K562 (cell line): Measurements from ENCODE around the gene KCNK18. TPM values are rescaled to one million over a fixed set of nuclear protein-coding genes. Genes with fewer than 3 reads are reported as not detected.

Source experiments
- ATAC-seq: fragments of 200-7000 bp; cut with Tn5 transposase; 3 replicates; pipeline ENCODE4 v1.9.1; 2020; ENCODE audit warnings: moderate library complexity
- BruUV-seq: library from RNA; stranded (reverse); fragments of 400-500 nt; replicated peaks from 2 replicates; lab custom pipeline; 2021; lab: Mats Ljungman, UMichigan
- CTCF ChIA-PET: fragments of 300-600 bp; formaldehyde crosslinking; extraction: SDS; loops from one replicate; lab custom pipeline; 2021; ENCODE audit warnings: low intra/inter-chr PET ratio; lab: Yijun Ruan, JAX
- POLR2A ChIA-PET: fragments of 300-600, 350-650 bp; sonication (Branson Sonifier 250); formaldehyde crosslinking; extraction: SDS; loops from one replicate; lab custom pipeline; 2021; ENCODE audit warnings: antibody characterized with exemption, inconsistent platforms; lab: Yijun Ruan, JAX
- DNase-seq, 4 experiments: peaks; one replicate each; pipeline versions ENCODE4 v3.0.0 to v3.0.0-alpha.2; 2011 to 2018; ENCODE audit warnings: low spot score in 3 of 4, mixed read lengths in 3 of 4; ENCODE audit errors: extremely low read depth in 1 of 4
- FAIRE-seq: peaks from 2 replicates; lab custom pipeline; 2011; peaks lifted over from hg19 to GRCh38; lab: Jason Lieb, UNC
- H2AFZ ChIP-seq: 2 replicates; pipeline ENCODE4 v1.6.0; 2011; ENCODE audit warnings: low read depth, low read length, control low read depth, inconsistent platforms
- H3K27ac ChIP-seq: fragments of 200-600 bp; 3 replicates; pipeline ENCODE4 v1.8.0; 2011; ENCODE audit warnings: low read depth, mild to moderate bottlenecking, control low read depth, inconsistent platforms, low read length, moderate library complexity, mixed read lengths; ENCODE audit errors: extremely low read depth
- H3K27me3 ChIP-seq, 2 experiments: fragments of 300-600 bp in 1 of 2; 2 replicates in 1 of 2; 3 replicates in 1 of 2; pipeline versions ENCODE4 v1.6.0 to v1.8.0; 2011; ENCODE audit warnings: inconsistent platforms in 2 of 2, low read length in 2 of 2, mild to moderate bottlenecking in 1 of 2, mixed read lengths in 1 of 2, moderate library complexity in 1 of 2; ENCODE audit not compliant: control insufficient read depth in 2 of 2, insufficient read depth in 2 of 2
- H3K36me3 ChIP-seq: fragments of 300-600 bp; 3 replicates; pipeline ENCODE4 v1.8.0; 2011; ENCODE audit warnings: mild to moderate bottlenecking, low read length, inconsistent platforms; ENCODE audit not compliant: control insufficient read depth, insufficient read depth
- H3K4me1 ChIP-seq, 2 experiments: fragments of 200-600 bp in 1 of 2; replicated peaks in 1 of 2; 2 replicates in 1 of 2; 3 replicates in 1 of 2; pipeline versions ENCODE4 v1.5.1 to v1.8.0; 2011; ENCODE audit warnings: inconsistent platforms in 2 of 2, low read length in 2 of 2, mild to moderate bottlenecking in 1 of 2, mixed read lengths in 1 of 2, moderate library complexity in 1 of 2; ENCODE audit not compliant: control insufficient read depth in 2 of 2, insufficient read depth in 2 of 2
- H3K4me2 ChIP-seq: 2 replicates; pipeline ENCODE4 v1.6.1; 2011; ENCODE audit warnings: low read length, control low read depth, inconsistent platforms, mixed read lengths; ENCODE audit not compliant: insufficient read depth
- H3K4me3 ChIP-seq: fragments of 200-600 bp; sonication (generic), shearing (Covaris generic); 2 replicates; pipeline ENCODE4 v1.5.1; 2016; ENCODE audit warnings: control low read depth, inconsistent platforms
- H3K79me2 ChIP-seq: fragments of 200-600 bp; 3 replicates; pipeline ENCODE4 v1.8.0; 2011; ENCODE audit warnings: low read length, inconsistent platforms; ENCODE audit not compliant: control insufficient read depth, insufficient read depth
- H3K9ac ChIP-seq, 2 experiments: 2 replicates each; pipeline versions ENCODE4 v1.6.0 to v1.6.1; 2011; ENCODE audit warnings: low read depth in 2 of 2, low read length in 2 of 2, control low read depth in 1 of 2, inconsistent platforms in 1 of 2, mild to moderate bottlenecking in 1 of 2, mixed read lengths in 1 of 2; ENCODE audit not compliant: insufficient read depth in 1 of 2
- H3K9me1 ChIP-seq: one replicate; pipeline ENCODE4 v1.6.0; 2011; ENCODE audit warnings: inconsistent platforms, mild to moderate bottlenecking, low read length, moderate library complexity; ENCODE audit not compliant: control insufficient read depth, insufficient read depth
- H3K9me3 ChIP-seq: replicated peaks from 2 replicates; pipeline ENCODE4 v1.5.1; 2011; ENCODE audit warnings: low read depth, low read length, inconsistent platforms; ENCODE audit not compliant: control insufficient read depth, insufficient read depth
- H4K20me1 ChIP-seq: replicated peaks from 2 replicates; pipeline ENCODE4 v1.6.1; 2011; ENCODE audit warnings: low read length, inconsistent platforms, mixed read lengths; ENCODE audit not compliant: control insufficient read depth, insufficient read depth
- DMBX1 ChIP-seq: fragments of 250-450 bp; sonication (Bioruptor Pico); IDR thresholded peaks from 2 replicates; pipeline ENCODE4 v1.8.0; 2022; ENCODE audit warnings: inconsistent platforms, mild to moderate bottlenecking, moderate library complexity, borderline replicate concordance
- NCOA6 ChIP-seq: fragments of 450-650 bp; IDR thresholded peaks from 2 replicates; pipeline ENCODE4 v1.6.1; 2017; ENCODE audit warnings: mild to moderate bottlenecking
- SETDB1 ChIP-seq: IDR thresholded peaks from one replicate; pipeline ENCODE4 v1.6.1; 2012; ENCODE audit warnings: low read length, control low read depth, inconsistent platforms
- ZHX1 ChIP-seq: fragments of 150-350 bp; conservative IDR thresholded peaks from 2 replicates; pipeline ENCODE4 v1.6.1; 2014; ENCODE audit warnings: low read length
- ZNF146 ChIP-seq: IDR thresholded peaks from one replicate; pipeline ENCODE4 v1.6.1; 2018; ENCODE audit warnings: missing compliant biosample characterization; ENCODE audit not compliant: unreplicated experiment
- WGBS: fragments of 100-300 bp; shearing (Covaris generic); methylation state at CpG from one replicate; pipeline ENCODE4 v1.1.6; 2016; ENCODE audit warnings: low coverage, mixed read lengths; ENCODE audit not compliant: insufficient coverage; ENCODE audit errors: missing lambda C conversion rate; 5-methylcytosine and 5-hydroxymethylcytosine counted together
- in situ Hi-C: fragments of 300-500 bp; cut with MboI; formaldehyde crosslinking; loops from 4 replicates; pipeline ENCODE4 v1.15.0; 2018; ENCODE audit warnings: inconsistent platforms, mixed read lengths
- intact Hi-C: fragments of 100-400 bp; cut with micrococcal nuclease; formaldehyde crosslinking; loops from 2 replicates; pipeline ENCODE4 v1.14.2; 2022
- polyA plus RNA-seq, 8 experiments: library from polyadenylated mRNA; depleted of rRNA in 4 of 8; stranded (reverse) in 5 of 8; unstranded in 3 of 8; fragments of >200 nt; fragmentation: Nextera tagmentation in 2 of 8; fragmentation: Illumina TruSeq in 1 of 8; extraction: Ambion mirVana in 2 of 8; extraction: Trizol in 1 of 8; gene quantifications; 2 replicates each; pipeline versions ENCODE4 v1.2.1 to v1.2.3, GENCODE V29; 2011 to 2014; ENCODE audit warnings: inconsistent platforms in 1 of 8, missing spikeins in 1 of 8
- total RNA-seq, 7 experiments: library from RNA; depleted of rRNA in 6 of 7; stranded (reverse); fragments of >200 nt in 6 of 7; fragmentation: Illumina TruSeq in 2 of 7; extraction: Trizol in 2 of 7; gene quantifications; 2 replicates each; pipeline versions ENCODE4 v1.2.1 to v1.2.3, GENCODE V29; 2011 to 2021; ENCODE audit warnings: low replicate concordance in 1 of 7

Gene KCNK18
- total and polyA plus RNA-seq, 9 of the 15 experiments (the other 6 are each of a cell fraction or from before 2014, with no cell fraction given) = not detected

GRCh38 chr10:117197189-117197588, at the start of gene KCNK18 (continued):
- TF ChIP-seq ZHX1 = no peak
- TF ChIP-seq NCOA6 = no peak

- no peak overlapping the region for H3K9ac ChIP-seq
- in situ Hi-C loops = no loop called here
- no peaks in the 10 kb centered on the region for H3K9me1 ChIP-seq
- H3K4me1 ChIP-seq = no peaks in the 10 kb centered on the region
- no peaks in the 10 kb centered on the region for H3K9me3 ChIP-seq
- no peak overlapping the region for H2AFZ ChIP-seq
- intact Hi-C loops = no loop called here
- TF ChIP-seq DMBX1 (CRISPR knock-in tag) (no peak), ZNF146 (CRISPR knock-in tag) (no peak), SETDB1 (no peak)
- no peak overlapping the region for H3K27ac ChIP-seq
- no peaks in the 10 kb centered on the region for H3K79me2 ChIP-seq
- ChIA-PET POLR2A (no interaction called here), CTCF (no interaction called here)
- no peaks in the 10 kb centered on the region for H4K20me1 ChIP-seq
- DNase-seq (no peak), FAIRE-seq (no peak), ATAC-seq (no peak)
- H3K27me3 ChIP-seq = no peaks in the 10 kb centered on the region; a peak in 1 of 5 replicates
- H3K4me3 ChIP-seq = no peak overlapping the region
- no TSS peak for BruUV-seq
- 0% methylated on average over 3 of the region's 3 CpGs for WGBS
- no peaks in the 10 kb centered on the region for H3K36me3 ChIP-seq
- no peak overlapping the region for H3K4me2 ChIP-seq
These were observed 49.0 kb upstream of the KCNK18 start for GRCh38 chr10:117148284-117148683.
